NCI-H146 treated with DMSO at 0.1 percent for 48 hours (cell line): ENCODE measurements around the gene ANTKMT.
"Not testable (repeated sequence)": the region's sequence is repeated elsewhere in the genome, so short reads cannot be mapped to it uniquely, and the experiment has no call there.

Experiments used
- DNase-seq: peaks from one replicate; lab custom pipeline; 2025; ENCODE audit not compliant: unreplicated experiment; lab: John Stamatoyannopoulos, UW

ANTKMT gene

GRCh38 chr16:740459-740763 is 19.5 kb downstream of the ANTKMT start:
- DNase-seq: no peak

GRCh38 chr16:740764-741505 is 20.0 kb downstream of the ANTKMT start, which contains the start of gene CIAO3:
Gene CIAO3 (minus strand): TSS chr16:740997. CDS start chr16:740985, 12 bp downstream.
- DNase-seq: peak; percentile 75

GRCh38 chr16:741986-742629 is 21.2 kb downstream of the ANTKMT start:
- DNase-seq: no peak

- DNase-seq: not testable (repeated sequence)
Observed at GRCh38 chr16:742894-743293, 21.9 kb downstream of the ANTKMT start.

- DNase-seq: no peak
Observed at GRCh38 chr16:743794-744500, 23.0 kb downstream of the ANTKMT start.

- no peak for DNase-seq
Observed at GRCh38 chr16:745739-746138, 24.8 kb downstream of the ANTKMT start.

GRCh38 chr16:746637-747036 is 25.7 kb downstream of the ANTKMT start:
- DNase-seq: no peak

- DNase-seq: no peak
Observed at GRCh38 chr16:747978-748746, 27.2 kb downstream of the ANTKMT start.

GRCh38 chr16:749010-749409 is 28.1 kb downstream of the ANTKMT start:
- DNase-seq: no peak

- no peak for DNase-seq
Observed at GRCh38 chr16:750485-750884, 29.5 kb downstream of the ANTKMT start.

GRCh38 chr16:751152-752006 is 30.4 kb downstream of the ANTKMT start:
- DNase-seq: no peak

GRCh38 chr16:752007-752312 is 31.0 kb downstream of the ANTKMT start:
- DNase-seq: no peak

GRCh38 chr16:754121-754607 is 33.2 kb downstream of the ANTKMT start:
- DNase-seq: not testable (repeated sequence)

- no peak for DNase-seq
Observed at GRCh38 chr16:754656-755055, 33.7 kb downstream of the ANTKMT start.

GRCh38 chr16:756428-756827 is 35.5 kb downstream of the ANTKMT start:
- no peak for DNase-seq

GRCh38 chr16:759110-759910 is 38.4 kb downstream of the ANTKMT start:
- no peak for DNase-seq

GRCh38 chr16:760065-760464 is 39.1 kb downstream of the ANTKMT start:
- DNase-seq: no peak

GRCh38 chr16:760545-761343 is 39.8 kb downstream of the ANTKMT start, which contains the start of gene MSLN:
Gene MSLN (plus strand): TSS chr16:760734. CDS start chr16:762681, 1,947 bp downstream.
- DNase-seq: no peak
